Activated T-cell treated with anti-CD3 and anti-CD28 coated beads for 4 hours (primary cell): ENCODE measurements around the gene KNL1.
"Not testable (repeated sequence)": the region's sequence is repeated elsewhere in the genome, so short reads cannot be mapped to it uniquely, and the experiment has no call there.

ENCODE experiments used
- DNase-seq: peaks from one replicate; pipeline ENCODE4 v3.0.0-alpha.2; 2020

KNL1 gene

GRCh38 chr15:40593588-40594428 lies at the start of gene KNL1:
TSS of gene KNL1 (plus strand) at chr15:40594249. CDS start at chr15:40602932, 8,683 bp downstream.
- DNase-seq: peak; percentile 84

- DNase-seq: no peak
These were observed 48.6 kb upstream of the KNL1 start for GRCh38 chr15:40545457-40545856.

GRCh38 chr15:40548610-40549009 lies 45.4 kb upstream of the KNL1 start:
- DNase-seq: no peak

GRCh38 chr15:40549894-40550293 lies 44.2 kb upstream of the KNL1 start:
- no peak for DNase-seq

- no peak for DNase-seq
These were observed 43.6 kb upstream of the KNL1 start for GRCh38 chr15:40550341-40551037.

GRCh38 chr15:40554161-40554525 lies 39.9 kb upstream of the KNL1 start:
- no peak for DNase-seq

GRCh38 chr15:40555876-40556275 lies 38.2 kb upstream of the KNL1 start:
- DNase-seq: no peak

GRCh38 chr15:40558952-40559742 lies 34.9 kb upstream of the KNL1 start:
- DNase-seq: no peak

GRCh38 chr15:40562691-40563090 lies 31.4 kb upstream of the KNL1 start:
- DNase-seq: no peak

GRCh38 chr15:40563426-40563825 lies 30.6 kb upstream of the KNL1 start:
- DNase-seq: no peak

- peak; percentile 93 for DNase-seq
These were observed 29.3 kb upstream of the KNL1 start, which contains the start of gene CCDC32 for GRCh38 chr15:40564591-40565332. TSS of gene CCDC32 (minus strand) at chr15:40565042. CDS start at chr15:40563015, 2,027 bp downstream.

GRCh38 chr15:40565333-40566238 lies 28.5 kb upstream of the KNL1 start:
- no peak for DNase-seq

- DNase-seq: no peak
These were observed 26.9 kb upstream of the KNL1 start for GRCh38 chr15:40567111-40567510.

- DNase-seq: peak; percentile 92
These were observed 24.7 kb upstream of the KNL1 start, which contains the start of gene RPUSD2 for GRCh38 chr15:40569129-40569953. TSS of gene RPUSD2 (plus strand) at chr15:40569299. CDS start at chr15:40569338, 39 bp downstream.

GRCh38 chr15:40575113-40575512 lies 18.9 kb upstream of the KNL1 start:
- DNase-seq: no peak

GRCh38 chr15:40576914-40577313 lies 17.1 kb upstream of the KNL1 start:
- not testable (repeated sequence) for DNase-seq

- DNase-seq: no peak
These were observed 15.2 kb upstream of the KNL1 start for GRCh38 chr15:40578892-40579291.

- DNase-seq: not testable (repeated sequence)
These were observed 12.3 kb upstream of the KNL1 start for GRCh38 chr15:40581796-40582195.

- DNase-seq: no peak
These were observed 11.3 kb upstream of the KNL1 start for GRCh38 chr15:40582726-40583246.

- DNase-seq: no peak
These were observed 9.9 kb upstream of the KNL1 start for GRCh38 chr15:40584191-40584590.
